HEK293 (cell line): ENCODE data around the gene MLLT1.

Experiments used
- CTCF ChIA-PET: fragments of 350-600 bp; formaldehyde crosslinking; extraction: SDS; loops from one replicate; lab custom pipeline; 2021; ENCODE audit warnings: antibody characterized with exemption; lab: Yijun Ruan, JAX
- POLR2A ChIA-PET: fragments of 300-600 bp; formaldehyde crosslinking; extraction: SDS; loops from one replicate; lab custom pipeline; 2020; ENCODE audit warnings: antibody characterized with exemption, inconsistent platforms; lab: Yijun Ruan, JAX
- H3K27ac ChIP-seq: fragments of 200-500 bp; sonication (Bioruptor generic); 2 replicates; pipeline ENCODE4 v1.5.1; 2014; ENCODE audit warnings: low read depth, low read length, control low read depth, inconsistent platforms; ENCODE audit errors: extremely low read depth
- H3K36me3 ChIP-seq, 2 experiments: fragments of 200-500 bp in 1 of 2; sonication (Bioruptor generic) in 1 of 2; 1 replicate in 1 of 2; 2 replicates in 1 of 2; pipeline ENCODE4 v1.5.1; 2014 to 2017; ENCODE audit warnings: inconsistent platforms in 2 of 2, low read length in 2 of 2; ENCODE audit not compliant: control insufficient read depth in 2 of 2, insufficient read depth in 1 of 2
- H3K4me1 ChIP-seq: fragments of 200-500 bp; sonication (Bioruptor generic); 2 replicates; pipeline ENCODE4 v1.5.1; 2014; ENCODE audit warnings: mild to moderate bottlenecking, low read length, inconsistent platforms; ENCODE audit not compliant: control insufficient read depth, insufficient read depth
- H3K4me3 ChIP-seq: 2 replicates; pipeline ENCODE4 v1.5.1; 2011; ENCODE audit warnings: low read depth, mild to moderate bottlenecking, control low read depth, low read length, moderate library complexity
- H3K9me3 ChIP-seq: fragments of 200-500 bp; sonication (Bioruptor generic); 2 replicates; pipeline ENCODE4 v1.5.1; 2014; ENCODE audit warnings: low read depth, low read length, inconsistent platforms; ENCODE audit not compliant: control insufficient read depth, insufficient read depth
- EGR2 ChIP-seq: fragments of 450-650 bp; formaldehyde crosslinking; IDR thresholded peaks from 2 replicates; pipeline ENCODE4 v1.5.1; 2016; ENCODE audit warnings: low read depth, missing biosample characterization, missing genetic modification characterization
- KLF8 ChIP-seq: fragments of 450-650 bp; formaldehyde crosslinking; IDR thresholded peaks from 2 replicates; pipeline ENCODE4 v1.5.1; 2016; ENCODE audit warnings: missing biosample characterization, missing genetic modification characterization
- KLF9 ChIP-seq: fragments of 450-650 bp; formaldehyde crosslinking; IDR thresholded peaks from 2 replicates; pipeline ENCODE4 v1.5.1; 2016; ENCODE audit warnings: missing biosample characterization, missing genetic modification characterization, low read depth
- OVOL3 ChIP-seq: fragments of 450-650 bp; formaldehyde crosslinking; IDR thresholded peaks from 2 replicates; pipeline ENCODE4 v1.5.1; 2016; ENCODE audit warnings: missing biosample characterization, missing genetic modification characterization
- PRDM10 ChIP-seq: fragments of 450-650 bp; formaldehyde crosslinking; IDR thresholded peaks from 2 replicates; pipeline ENCODE4 v1.5.1; 2016; ENCODE audit warnings: missing biosample characterization, missing genetic modification characterization
- SALL2 ChIP-seq: fragments of 450-650 bp; formaldehyde crosslinking; IDR thresholded peaks from 2 replicates; pipeline ENCODE4 v1.5.0; 2017; ENCODE audit warnings: missing biosample characterization, mild to moderate bottlenecking, missing genetic modification characterization, borderline replicate concordance
- ZBTB21 ChIP-seq: fragments of 450-650 bp; formaldehyde crosslinking; IDR thresholded peaks from 2 replicates; pipeline ENCODE4 v1.5.1; 2017; ENCODE audit warnings: missing biosample characterization, missing genetic modification characterization
- ZNF148 ChIP-seq: fragments of 450-650 bp; formaldehyde crosslinking; IDR thresholded peaks from 2 replicates; pipeline ENCODE4 v1.5.0; 2017; ENCODE audit warnings: missing biosample characterization, missing genetic modification characterization, borderline replicate concordance
- ZNF175 ChIP-seq: fragments of 450-650 bp; formaldehyde crosslinking; IDR thresholded peaks from 2 replicates; pipeline ENCODE4 v1.5.1; 2016; ENCODE audit warnings: missing biosample characterization, missing genetic modification characterization
- ZNF202 ChIP-seq: fragments of 450-650 bp; formaldehyde crosslinking; IDR thresholded peaks from 2 replicates; pipeline ENCODE4 v1.5.1; 2016; ENCODE audit warnings: missing biosample characterization, missing genetic modification characterization, borderline replicate concordance
- ZNF211 ChIP-seq: fragments of 450-650 bp; formaldehyde crosslinking; IDR thresholded peaks from 2 replicates; pipeline ENCODE4 v1.5.1; 2016; ENCODE audit warnings: low read depth, missing biosample characterization, missing genetic modification characterization
- ZNF398 ChIP-seq: fragments of 450-650 bp; formaldehyde crosslinking; IDR thresholded peaks from 2 replicates; pipeline ENCODE4 v1.5.1; 2017; ENCODE audit warnings: missing biosample characterization, missing genetic modification characterization
- ZNF473 ChIP-seq: fragments of 450-650 bp; formaldehyde crosslinking; IDR thresholded peaks from 2 replicates; pipeline ENCODE4 v1.5.1; 2017; ENCODE audit warnings: missing biosample characterization, missing genetic modification characterization
- ZNF530 ChIP-seq: fragments of 450-650 bp; formaldehyde crosslinking; IDR thresholded peaks from 2 replicates; pipeline ENCODE4 v1.5.1; 2016; ENCODE audit warnings: low read depth, missing biosample characterization, missing genetic modification characterization
- ZNF549 ChIP-seq: fragments of 450-650 bp; IDR thresholded peaks from 2 replicates; pipeline ENCODE4 v1.5.1; 2018; ENCODE audit warnings: missing biosample characterization, missing genetic modification characterization, mild to moderate bottlenecking, inconsistent platforms, moderate library complexity
- ZNF670 ChIP-seq: fragments of 450-650 bp; formaldehyde crosslinking; IDR thresholded peaks from 2 replicates; pipeline ENCODE4 v1.5.1; 2016; ENCODE audit warnings: missing biosample characterization, missing genetic modification characterization, low read depth
- ZNF692 ChIP-seq: fragments of 450-650 bp; formaldehyde crosslinking; IDR thresholded peaks from 2 replicates; pipeline ENCODE4 v1.5.1; 2016; ENCODE audit warnings: missing biosample characterization, missing genetic modification characterization
- ZNF707 ChIP-seq: fragments of 450-650 bp; formaldehyde crosslinking; IDR thresholded peaks from 2 replicates; pipeline ENCODE4 v1.5.1; 2016; ENCODE audit warnings: missing biosample characterization, missing genetic modification characterization
- ZSCAN23 ChIP-seq: fragments of 450-650 bp; formaldehyde crosslinking; IDR thresholded peaks from 2 replicates; pipeline ENCODE4 v1.5.1; 2016; ENCODE audit warnings: missing biosample characterization, missing genetic modification characterization

The MLLT1 gene

GRCh38 chr19:6260376-6260775 is 19.4 kb downstream of the MLLT1 start:
- TF ChIP-seq EGR2 (tag by site-specific recombination) (no peak), ZNF670 (tag by site-specific recombination) (no peak), KLF9 (tag by site-specific recombination) (no peak), ZNF211 (tag by site-specific recombination) (no peak), ZNF549 (tag by site-specific recombination) (no peak), PRDM10 (tag by site-specific recombination) (no peak), ZNF175 (no peak), ZNF707 (tag by site-specific recombination) (no peak), ZNF692 (tag by site-specific recombination) (no peak), ZBTB21 (tag by site-specific recombination) (no peak), ZSCAN23 (tag by site-specific recombination) (no peak), KLF8 (tag by site-specific recombination) (no peak), ZNF398 (tag by site-specific recombination) (no peak), SALL2 (tag by site-specific recombination) (no peak), ZNF148 (tag by site-specific recombination) (no peak), ZNF473 (no peak), ZNF530 (tag by site-specific recombination) (no peak), OVOL3 (tag by site-specific recombination) (no peak), ZNF202 (tag by site-specific recombination) (no peak)
- POLR2A ChIA-PET, result no interaction called here
- H3K36me3 ChIP-seq, result peaks cover 13 to 65% of the 10 kb centered on the region in 2 experiments; a peak in 2 of 3 replicates
- H3K27ac ChIP-seq, result no peak overlapping the region
- H3K9me3 ChIP-seq, result no peaks in the 10 kb centered on the region
- CTCF ChIA-PET, result interaction anchor here (0.7 to 1.9 kb wide), 4 partner anchors 12 to 81 kb away, joined by 3 to 7 read pairs (median 4); no protein-coding TSS in a partner anchor
- H3K4me3 ChIP-seq, result no peak overlapping the region
- H3K4me1 ChIP-seq, result peaks cover 4% of the 10 kb centered on the region; the same call in 1 of the 2 replicates
